Measurements from ENCODE around the gene AGPS.

The AGPS gene

DNA sequence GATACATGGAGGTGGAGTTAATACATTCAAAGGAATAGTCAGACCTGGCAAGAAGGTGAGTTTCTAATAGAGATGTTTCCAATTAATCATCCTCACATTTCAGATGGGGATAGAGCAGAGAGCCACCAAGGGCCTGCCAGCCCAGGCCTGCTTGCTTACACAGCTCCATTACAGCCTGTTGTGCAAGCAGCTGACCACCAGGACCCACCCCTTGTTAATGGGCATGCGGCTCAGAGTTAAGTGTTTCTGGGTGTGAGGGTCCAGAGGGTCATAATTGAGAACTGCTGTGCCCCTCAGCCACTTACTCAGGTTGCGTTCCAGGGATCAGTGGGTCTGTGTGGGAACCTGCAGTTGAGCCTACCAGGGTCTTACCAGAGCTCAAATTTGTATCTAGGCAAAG is 199.8 kb downstream of the AGPS start:
- Histone ChIP-seq H3K36me3 (ENCODE audit: insufficient read depth, low read length) (no peaks in the 10 kb centered on the region), H3K4me3 (ENCODE audit: low read depth in 1 of 2, low read length in 2 of 2) (no peak overlapping the region), H3K79me2 (ENCODE audit: insufficient read depth, low read length) (no peaks in the 10 kb centered on the region), H3K27me3 (ENCODE audit: insufficient read depth, low read length, poor library complexity) (no peaks in the 10 kb centered on the region), H3K4me2 (ENCODE audit: insufficient read depth, low read length) (no peak overlapping the region), H3K9ac (ENCODE audit: low read depth, low read length) (no peak overlapping the region), H2AFZ (ENCODE audit: low read depth, low read length) (no peak overlapping the region), H3K27ac (ENCODE audit: low read length) (no peak overlapping the region), H3K9me3 (ENCODE audit: insufficient read depth, low read length, severe bottlenecking) (no peaks in the 10 kb centered on the region), H4K20me1 (ENCODE audit: insufficient read depth, low read length) (no peaks in the 10 kb centered on the region), H3K4me1 (ENCODE audit: insufficient read depth, low read length) (no peaks in the 10 kb centered on the region)
- ATAC-seq (ENCODE audit: insufficient read depth, low read depth) = no peak
- TF ChIP-seq EZH2 (IDR thresholded peaks at IDR 0.05; ENCODE audit: borderline replicate concordance, low read depth, low read length, severe bottlenecking) = no peak
- TF ChIP-seq, protein P1, sequence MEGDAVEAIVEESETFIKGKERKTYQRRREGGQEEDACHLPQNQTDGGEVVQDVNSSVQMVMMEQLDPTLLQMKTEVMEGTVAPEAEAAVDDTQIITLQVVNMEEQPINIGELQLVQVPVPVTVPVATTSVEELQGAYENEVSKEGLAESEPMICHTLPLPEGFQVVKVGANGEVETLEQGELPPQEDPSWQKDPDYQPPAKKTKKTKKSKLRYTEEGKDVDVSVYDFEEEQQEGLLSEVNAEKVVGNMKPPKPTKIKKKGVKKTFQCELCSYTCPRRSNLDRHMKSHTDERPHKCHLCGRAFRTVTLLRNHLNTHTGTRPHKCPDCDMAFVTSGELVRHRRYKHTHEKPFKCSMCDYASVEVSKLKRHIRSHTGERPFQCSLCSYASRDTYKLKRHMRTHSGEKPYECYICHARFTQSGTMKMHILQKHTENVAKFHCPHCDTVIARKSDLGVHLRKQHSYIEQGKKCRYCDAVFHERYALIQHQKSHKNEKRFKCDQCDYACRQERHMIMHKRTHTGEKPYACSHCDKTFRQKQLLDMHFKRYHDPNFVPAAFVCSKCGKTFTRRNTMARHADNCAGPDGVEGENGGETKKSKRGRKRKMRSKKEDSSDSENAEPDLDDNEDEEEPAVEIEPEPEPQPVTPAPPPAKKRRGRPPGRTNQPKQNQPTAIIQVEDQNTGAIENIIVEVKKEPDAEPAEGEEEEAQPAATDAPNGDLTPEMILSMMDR (IDR thresholded peaks at IDR 0.05; ENCODE audit: borderline replicate concordance, extremely low read depth, low read length, poor library complexity, severe bottlenecking) = no peak
- no peak for DNase-seq

DNA sequence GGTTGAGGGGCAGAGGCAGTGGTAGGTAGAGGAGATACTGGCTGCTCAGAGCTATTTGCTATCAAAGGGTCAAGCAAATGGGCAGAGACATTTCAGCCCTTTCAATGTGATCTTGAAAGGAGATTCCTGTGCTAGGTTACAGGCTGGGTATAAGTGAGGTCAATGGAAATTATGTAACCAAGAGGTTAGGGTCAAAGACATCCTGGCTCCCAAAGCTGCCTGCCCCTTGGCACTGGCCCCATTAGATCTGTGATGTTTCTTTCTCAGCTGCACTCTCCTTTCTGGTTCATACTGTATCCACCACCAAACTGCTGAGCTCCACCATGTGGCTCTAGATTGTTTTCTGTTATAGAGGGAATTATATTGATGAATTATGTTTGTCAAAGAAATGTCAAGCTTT is 200.4 kb downstream of the AGPS start:
- DNase-seq (no peak), ATAC-seq (ENCODE audit: insufficient read depth, low read depth) (no peak)
- Histone ChIP-seq H2AFZ (ENCODE audit: low read depth, low read length) (no peak overlapping the region), H3K79me2 (ENCODE audit: insufficient read depth, low read length) (no peaks in the 10 kb centered on the region), H3K27ac (ENCODE audit: low read length) (no peak overlapping the region), H3K9ac (ENCODE audit: low read depth, low read length) (no peak overlapping the region), H4K20me1 (ENCODE audit: insufficient read depth, low read length) (no peaks in the 10 kb centered on the region), H3K36me3 (ENCODE audit: insufficient read depth, low read length) (no peaks in the 10 kb centered on the region), H3K4me2 (ENCODE audit: insufficient read depth, low read length) (no peak overlapping the region), H3K9me3 (ENCODE audit: insufficient read depth, low read length, severe bottlenecking) (no peaks in the 10 kb centered on the region), H3K4me1 (ENCODE audit: insufficient read depth, low read length) (no peaks in the 10 kb centered on the region), H3K4me3 (ENCODE audit: low read depth in 1 of 2, low read length in 2 of 2) (no peak overlapping the region), H3K27me3 (ENCODE audit: insufficient read depth, low read length, poor library complexity) (no peaks in the 10 kb centered on the region)
- TF ChIP-seq EZH2 (IDR thresholded peaks at IDR 0.05; ENCODE audit: borderline replicate concordance, low read depth, low read length, severe bottlenecking) = no peak
- TF ChIP-seq, protein P1 (IDR thresholded peaks at IDR 0.05; ENCODE audit: borderline replicate concordance, extremely low read depth, low read length, poor library complexity, severe bottlenecking) = no peak

DNA sequence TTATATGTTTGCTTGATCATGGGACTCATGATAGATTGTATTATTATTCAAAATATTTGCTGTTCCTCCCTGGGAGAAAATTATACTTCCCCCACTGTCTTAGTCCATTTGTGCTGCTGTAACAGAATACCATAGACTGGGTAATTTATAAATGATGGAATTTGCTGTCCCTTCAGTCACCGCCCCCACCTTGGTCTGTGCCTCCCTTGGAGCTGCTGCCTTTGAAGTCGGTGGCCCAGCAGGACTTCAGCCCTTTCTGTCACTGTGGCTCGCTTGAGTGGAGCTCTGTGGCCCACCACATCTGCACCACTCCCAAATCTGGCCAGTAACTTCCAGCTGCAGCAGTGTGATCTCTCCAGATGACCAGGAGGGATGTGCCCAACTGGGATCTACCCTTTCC is 200.8 kb downstream of the AGPS start:
- TF ChIP-seq EZH2 (IDR thresholded peaks at IDR 0.05; ENCODE audit: borderline replicate concordance, low read depth, low read length, severe bottlenecking) = no peak
- TF ChIP-seq, protein P1 (IDR thresholded peaks at IDR 0.05; ENCODE audit: borderline replicate concordance, extremely low read depth, low read length, poor library complexity, severe bottlenecking) = no peak
- Histone ChIP-seq H3K4me1 (ENCODE audit: insufficient read depth, low read length) (no peaks in the 10 kb centered on the region), H3K9me3 (ENCODE audit: insufficient read depth, low read length, severe bottlenecking) (no peaks in the 10 kb centered on the region), H3K27me3 (ENCODE audit: insufficient read depth, low read length, poor library complexity) (no peaks in the 10 kb centered on the region), H3K36me3 (ENCODE audit: insufficient read depth, low read length) (no peaks in the 10 kb centered on the region), H4K20me1 (ENCODE audit: insufficient read depth, low read length) (no peaks in the 10 kb centered on the region), H3K4me3 (ENCODE audit: low read depth in 1 of 2, low read length in 2 of 2) (no peak overlapping the region), H2AFZ (ENCODE audit: low read depth, low read length) (no peak overlapping the region), H3K9ac (ENCODE audit: low read depth, low read length) (no peak overlapping the region), H3K4me2 (ENCODE audit: insufficient read depth, low read length) (no peak overlapping the region), H3K79me2 (ENCODE audit: insufficient read depth, low read length) (no peaks in the 10 kb centered on the region), H3K27ac (ENCODE audit: low read length) (no peak overlapping the region)
- DNase-seq (no peak), ATAC-seq (ENCODE audit: insufficient read depth, low read depth) (no peak)

Data from DND-41 (cell line).